ENCODE measurements around the gene ZNF2. TPM values are rescaled to one million over a fixed set of nuclear protein-coding genes. Genes with fewer than 3 reads are reported as not detected.
A peak's percentile ranks its signal among the peaks of the same experiment; 100 is the strongest.

Gene ZNF2
- total and polyA plus RNA-seq, 2 of the 13 experiments (the other 11 are each of a cell fraction or from before 2014, with no cell fraction given): 4.3 to 6.1 TPM

DNA sequence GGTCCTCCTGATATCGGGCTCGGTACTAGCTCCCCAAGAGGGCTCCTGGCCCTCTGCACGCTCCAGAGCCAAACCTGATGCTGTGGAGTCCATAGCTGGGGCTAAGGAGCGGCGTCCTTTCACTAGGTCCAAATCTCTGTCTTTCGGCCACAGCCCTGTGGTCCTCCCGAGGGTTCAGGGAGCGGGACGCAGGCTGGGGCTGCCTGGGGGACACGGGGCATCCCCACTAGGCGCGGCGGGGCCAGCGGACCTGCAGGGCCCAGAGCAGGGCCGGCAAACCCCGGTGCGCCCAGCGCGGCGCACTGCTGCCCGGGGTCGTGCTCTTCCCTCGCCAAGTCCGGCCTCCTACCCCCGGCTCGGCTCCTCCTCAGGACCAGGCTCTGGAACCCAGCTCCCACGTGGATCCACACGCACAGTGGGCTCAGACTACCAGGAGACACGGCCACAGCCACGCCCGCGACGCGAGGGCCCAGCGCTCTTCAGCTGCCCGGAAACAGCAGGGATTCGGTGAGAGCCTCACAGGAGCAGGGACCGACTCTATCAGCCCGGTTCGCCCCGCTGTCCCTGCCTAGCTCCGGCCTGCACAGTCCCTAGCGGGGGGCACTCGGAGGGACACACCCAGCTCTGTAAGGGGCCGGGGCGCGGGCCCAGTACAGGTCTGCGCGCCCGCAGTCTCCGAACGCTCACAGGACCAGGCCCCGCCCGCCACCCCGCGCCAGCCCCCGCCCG lies 6.6 kb upstream of the ZNF2 start (continued):
- no peak for TF ChIP-seq KAT7 (CRISPR knock-in tag; IDR thresholded peaks at IDR 0.05; ENCODE audit: borderline replicate concordance)
- no peak for TF ChIP-seq ZEB1 (IDR thresholded peaks at IDR 0.05; ENCODE audit: insufficient replicate concordance, low read depth)
- no peak for TF ChIP-seq MAFK (conservative IDR thresholded peaks at IDR 0.05 in 1 of 2, IDR thresholded peaks at IDR 0.05 in 1 of 2; ENCODE audit: low read length in 2 of 2)
- TF ChIP-seq, protein P1, sequence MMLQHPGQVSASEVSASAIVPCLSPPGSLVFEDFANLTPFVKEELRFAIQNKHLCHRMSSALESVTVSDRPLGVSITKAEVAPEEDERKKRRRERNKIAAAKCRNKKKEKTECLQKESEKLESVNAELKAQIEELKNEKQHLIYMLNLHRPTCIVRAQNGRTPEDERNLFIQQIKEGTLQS (CRISPR knock-in tag; IDR thresholded peaks at IDR 0.05): peak; percentile 12; the same call in 1 of the 2 replicates
- TF ChIP-seq, protein P2, sequence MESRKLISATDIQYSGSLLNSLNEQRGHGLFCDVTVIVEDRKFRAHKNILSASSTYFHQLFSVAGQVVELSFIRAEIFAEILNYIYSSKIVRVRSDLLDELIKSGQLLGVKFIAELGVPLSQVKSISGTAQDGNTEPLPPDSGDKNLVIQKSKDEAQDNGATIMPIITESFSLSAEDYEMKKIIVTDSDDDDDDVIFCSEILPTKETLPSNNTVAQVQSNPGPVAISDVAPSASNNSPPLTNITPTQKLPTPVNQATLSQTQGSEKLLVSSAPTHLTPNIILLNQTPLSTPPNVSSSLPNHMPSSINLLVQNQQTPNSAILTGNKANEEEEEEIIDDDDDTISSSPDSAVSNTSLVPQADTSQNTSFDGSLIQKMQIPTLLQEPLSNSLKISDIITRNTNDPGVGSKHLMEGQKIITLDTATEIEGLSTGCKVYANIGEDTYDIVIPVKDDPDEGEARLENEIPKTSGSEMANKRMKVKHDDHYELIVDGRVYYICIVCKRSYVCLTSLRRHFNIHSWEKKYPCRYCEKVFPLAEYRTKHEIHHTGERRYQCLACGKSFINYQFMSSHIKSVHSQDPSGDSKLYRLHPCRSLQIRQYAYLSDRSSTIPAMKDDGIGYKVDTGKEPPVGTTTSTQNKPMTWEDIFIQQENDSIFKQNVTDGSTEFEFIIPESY (CRISPR knock-in tag; IDR thresholded peaks at IDR 0.05): peak; percentile 85
- TF ChIP-seq TSC22D2 (CRISPR knock-in tag; IDR thresholded peaks at IDR 0.05; ENCODE audit: borderline replicate concordance): no peak
- 0 out of 2 replicates have a peak, but pooled peaks have one; percentile 11 for TF ChIP-seq ZNF543 (CRISPR knock-in tag; IDR thresholded peaks at IDR 0.05)
- TF ChIP-seq ZFP36L1 (CRISPR knock-in tag; IDR thresholded peaks at IDR 0.05): no peak
- TF ChIP-seq ZFYVE20 (CRISPR knock-in tag; IDR thresholded peaks at IDR 0.05; ENCODE audit: borderline replicate concordance, low read depth): no peak
- TF ChIP-seq U2AF1 (optimal IDR thresholded peaks at IDR 0.05; ENCODE audit: low read depth, low read length): no peak
- TF ChIP-seq HOXA3 (CRISPR knock-in tag; IDR thresholded peaks at IDR 0.05): peak; percentile 56; the same call in 1 of the 2 replicates
- no peak for TF ChIP-seq ZNF484 (CRISPR knock-in tag; IDR thresholded peaks at IDR 0.05; ENCODE audit: borderline replicate concordance, low read depth)
- TF ChIP-seq SIN3A (IDR thresholded peaks at IDR 0.05; ENCODE audit: borderline replicate concordance, low read depth, low read length): no peak
- no peak for TF ChIP-seq KDM3A (CRISPR knock-in tag; IDR thresholded peaks at IDR 0.05; ENCODE audit: low read depth)
- TF ChIP-seq BORCS8-MEF2B (CRISPR knock-in tag; IDR thresholded peaks at IDR 0.05): peak; percentile 54
- TF ChIP-seq HBP1 (CRISPR knock-in tag; IDR thresholded peaks at IDR 0.05; ENCODE audit: low read depth): no peak
- no peak for TF ChIP-seq ZNF776 (CRISPR knock-in tag; IDR thresholded peaks at IDR 0.05)
- no peak for TF ChIP-seq ATF7 (IDR thresholded peaks at IDR 0.05)
- no peak for TF ChIP-seq ATF7 (CRISPR knock-in tag; IDR thresholded peaks at IDR 0.05)
- no peak for TF ChIP-seq SOX6 (IDR thresholded peaks at IDR 0.05)
- no peak for TF ChIP-seq SOX6 (CRISPR knock-in tag; IDR thresholded peaks at IDR 0.05)
- TF ChIP-seq DPF2 (CRISPR knock-in tag; IDR thresholded peaks at IDR 0.05; ENCODE audit: borderline replicate concordance, low read depth): no peak
- TF ChIP-seq RCOR2 (CRISPR knock-in tag; IDR thresholded peaks at IDR 0.05): no peak
- TF ChIP-seq ZMYM4 (CRISPR knock-in tag; IDR thresholded peaks at IDR 0.05): 0 out of 2 replicates have a peak, but pooled peaks have one; percentile 3
- no peak for TF ChIP-seq PAF1 (CRISPR knock-in tag; IDR thresholded peaks at IDR 0.05)
- TF ChIP-seq ZNF570 (CRISPR knock-in tag; IDR thresholded peaks at IDR 0.05; ENCODE audit: borderline replicate concordance): no peak

All from HepG2 (cell line).